ENCODE data around the gene CHN2.

CHN2 gene

DNA sequence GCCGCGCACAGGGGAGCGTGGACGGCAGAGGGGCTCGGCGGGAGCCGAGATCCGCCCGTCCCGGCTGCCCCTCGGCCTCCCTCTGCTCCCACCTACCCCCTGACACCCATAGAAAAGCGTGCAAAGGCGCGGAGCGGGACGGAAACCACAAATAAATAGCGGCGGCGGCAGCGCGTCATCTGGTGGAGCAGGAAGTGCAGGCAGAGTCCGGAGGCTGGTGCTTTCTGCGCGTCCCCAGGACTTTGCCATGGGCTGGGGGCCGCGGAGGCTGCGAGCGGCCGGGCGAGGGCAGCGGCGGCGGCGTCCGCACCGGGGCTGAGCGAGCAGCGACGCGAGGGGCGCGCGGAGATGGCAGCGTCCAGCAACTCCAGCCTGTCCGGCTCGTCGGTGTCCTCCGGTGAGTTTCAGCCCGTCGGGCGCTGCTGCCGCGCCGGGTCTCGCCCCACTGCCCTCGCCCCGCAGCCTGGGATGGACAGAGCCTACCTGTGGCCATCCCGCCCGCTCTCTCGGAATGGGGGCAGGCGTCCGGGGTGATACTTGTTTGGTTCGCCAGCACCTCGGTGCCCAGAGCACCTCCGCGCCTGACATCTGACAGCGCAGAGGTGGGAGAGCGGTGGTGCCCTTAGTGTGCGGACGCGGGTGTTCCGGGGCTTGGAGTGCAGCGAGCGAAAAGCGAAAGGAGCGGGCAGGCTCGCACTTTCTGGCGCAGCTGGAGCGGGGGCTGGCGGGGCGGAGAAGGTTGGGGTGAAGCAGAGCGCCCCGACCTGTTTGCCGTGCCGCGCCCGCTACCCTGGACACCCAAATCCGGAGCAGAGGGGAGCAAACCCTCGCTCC is at the start of gene CHN2:
CHN2 (plus strand) TSS at position 182 of the 834 bp plus-strand sequence.
- DNase-seq: peak; percentile 63

DNA sequence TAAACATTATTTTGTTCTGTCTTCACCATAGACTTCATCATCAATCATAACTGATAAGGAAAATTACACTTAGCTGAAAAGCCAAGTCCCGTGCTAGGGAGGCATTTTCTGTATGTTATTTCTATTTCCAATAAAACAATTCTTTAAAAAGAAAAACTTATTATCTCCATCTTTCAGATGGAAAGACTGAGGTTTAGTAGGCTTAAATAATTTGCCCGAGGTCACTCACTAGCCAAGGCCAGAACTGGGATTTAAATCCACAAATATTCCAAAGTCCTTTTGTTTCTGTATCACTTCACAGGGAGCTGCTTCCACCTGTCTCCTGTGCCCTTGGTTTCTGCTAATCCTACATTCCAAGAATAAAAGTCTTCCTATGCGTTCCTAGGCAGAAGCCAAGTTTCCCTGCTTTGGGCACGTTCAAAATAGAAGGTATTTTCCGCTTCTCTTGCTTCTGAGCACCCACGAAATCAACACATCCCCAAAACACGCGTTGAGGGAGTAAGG is 49.0 kb upstream of the CHN2 start:
- DNase-seq: no peak

DNA sequence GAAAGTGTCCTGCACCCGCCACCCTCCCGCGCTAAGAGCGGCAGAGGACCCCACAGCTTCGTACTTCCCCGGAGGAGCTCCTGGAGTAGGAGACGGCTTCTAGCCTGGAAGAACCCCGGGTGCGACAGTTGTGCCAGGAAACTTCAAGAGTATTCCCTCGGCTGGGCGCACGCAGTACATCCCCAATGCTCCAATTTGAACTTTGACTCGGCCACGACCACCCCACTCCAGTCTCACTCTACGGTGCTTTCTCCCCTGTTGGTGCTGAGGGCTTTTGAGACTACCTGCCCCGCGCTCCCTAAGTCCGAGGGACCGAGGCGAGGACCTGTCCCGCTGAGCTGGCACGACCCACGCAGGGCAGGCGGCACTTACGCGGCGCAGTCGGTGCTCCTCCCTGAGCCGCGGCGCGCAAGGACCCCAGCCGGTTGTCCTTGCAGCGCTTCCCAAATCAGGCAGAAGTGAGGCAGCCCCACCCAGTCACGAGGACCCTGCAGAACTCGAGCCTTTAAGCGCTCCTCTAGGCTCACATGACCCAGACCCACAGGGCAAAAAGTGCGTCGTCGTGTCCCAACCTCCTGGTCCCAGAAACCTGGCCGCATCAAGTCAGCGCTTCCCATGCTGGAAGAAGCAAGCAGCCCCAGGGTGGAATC is 48.4 kb upstream of the CHN2 start, which contains the start of gene CPVL:
CPVL (minus strand) TSS at position 481 of the 650 bp plus-strand sequence. CDS start 25,476 bp downstream, outside the sequence.
- DNase-seq: no peak

DNA sequence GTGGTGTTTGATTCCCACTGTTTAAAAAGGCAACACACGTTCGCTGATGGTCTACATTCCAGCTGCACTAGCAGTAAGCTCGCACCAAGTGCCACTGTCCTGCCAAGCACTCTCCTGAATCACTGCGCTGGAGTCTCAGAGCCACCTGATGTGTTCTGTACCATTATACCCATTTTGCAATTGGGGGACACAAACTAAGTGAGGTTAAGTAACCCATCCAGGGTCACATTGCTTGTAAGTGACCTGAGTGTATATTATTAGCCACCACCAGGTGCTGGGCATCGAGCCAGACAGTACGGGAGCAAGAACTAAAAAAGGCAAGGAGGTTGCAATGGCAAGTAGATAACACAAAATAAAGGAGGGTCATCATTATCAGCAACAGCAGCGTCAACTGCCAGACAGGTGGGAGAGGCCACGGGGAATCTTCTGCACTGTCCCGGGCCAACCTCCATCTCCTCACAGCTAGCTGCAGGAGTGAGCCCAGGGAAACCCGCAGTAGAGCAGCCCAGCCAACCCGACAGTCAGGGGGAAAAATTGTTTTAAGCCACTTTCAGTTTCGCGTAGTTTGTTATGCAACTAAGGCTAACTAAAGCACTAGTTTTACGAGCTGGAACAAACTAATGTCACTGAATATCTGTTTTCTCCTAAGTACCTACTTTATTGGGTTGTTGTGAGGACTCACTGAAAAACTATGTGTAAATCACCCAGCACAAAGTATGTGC is 47.5 kb upstream of the CHN2 start:
- no peak for DNase-seq

DNA sequence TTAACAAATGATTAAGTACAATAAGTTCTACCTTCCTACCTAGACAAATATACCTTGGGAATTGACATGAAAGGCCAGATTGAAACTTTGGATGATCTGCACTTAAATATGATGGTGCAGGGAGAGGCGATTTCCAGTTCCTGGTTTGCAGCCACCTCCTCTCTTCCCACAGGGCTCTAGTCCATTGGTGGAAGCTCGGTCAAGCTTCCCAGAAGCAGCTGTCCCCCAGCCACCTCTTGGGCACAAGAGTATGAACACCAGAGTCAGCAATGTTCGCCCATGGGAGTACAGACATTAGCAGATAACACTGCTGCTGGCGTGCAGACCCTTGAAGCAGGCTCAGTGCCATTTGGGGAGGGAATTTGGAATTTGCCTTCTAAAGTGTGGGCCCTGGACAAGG is 46.8 kb upstream of the CHN2 start:
- DNase-seq: no peak

DNA sequence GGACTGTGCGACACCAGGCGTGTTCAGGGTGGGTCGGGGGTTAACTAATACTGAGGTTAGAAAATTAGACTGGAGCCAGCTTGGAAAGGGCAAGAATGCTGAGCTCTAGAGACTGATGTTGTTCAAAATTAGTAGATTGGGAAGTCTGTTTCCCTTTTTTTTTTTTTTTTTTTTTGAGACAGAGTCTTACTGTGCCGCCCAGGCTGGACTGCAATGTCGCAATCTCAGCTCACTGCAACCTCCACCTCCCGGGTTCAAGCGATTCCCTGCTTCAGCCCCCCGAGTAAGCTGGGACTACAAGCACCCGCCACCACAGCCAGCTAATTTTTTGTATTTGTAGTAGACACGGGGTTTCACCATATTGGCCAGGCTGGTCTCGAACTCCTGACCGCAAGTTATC is 45.5 kb upstream of the CHN2 start:
- DNase-seq: no peak

DNA sequence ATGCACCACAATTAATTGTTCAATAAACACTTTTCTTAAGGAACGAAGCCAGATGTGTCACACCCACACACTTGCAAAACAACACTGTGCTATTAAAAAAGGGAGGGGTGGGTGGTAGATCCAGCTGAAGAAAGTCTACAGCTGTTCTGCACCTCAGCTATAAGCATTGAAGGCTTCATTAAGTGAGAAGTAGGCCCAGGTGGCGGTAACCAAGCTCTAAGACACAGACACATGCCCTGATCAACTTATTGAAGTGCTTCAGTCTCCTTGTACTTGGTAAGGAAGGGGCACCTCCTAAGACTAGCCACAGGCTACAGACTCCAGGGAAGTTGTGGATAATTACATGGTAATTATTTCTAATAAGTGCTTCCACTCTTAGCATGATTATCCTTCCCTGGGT is 43.7 kb upstream of the CHN2 start:
- DNase-seq: no peak

DNA sequence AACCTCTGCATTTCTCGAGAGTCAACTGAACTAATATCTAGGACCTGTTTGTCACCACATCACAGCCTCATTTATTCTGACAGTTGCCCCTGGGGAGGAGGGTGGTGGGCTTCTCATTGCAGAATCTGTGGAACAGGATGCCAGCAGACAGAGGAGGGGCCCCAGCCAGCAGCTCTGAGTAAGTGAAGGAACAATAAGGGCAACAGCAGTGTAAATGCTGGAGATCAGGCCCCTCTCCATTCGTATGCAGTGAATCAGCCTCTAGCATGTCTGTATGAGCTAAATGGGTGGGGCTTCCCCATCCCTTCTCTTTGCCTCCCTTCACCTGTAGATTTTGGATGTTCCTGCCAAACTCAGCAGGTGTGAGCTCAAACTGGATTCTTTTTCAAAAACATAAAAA is 40.5 kb upstream of the CHN2 start:
- no peak for DNase-seq

DNA sequence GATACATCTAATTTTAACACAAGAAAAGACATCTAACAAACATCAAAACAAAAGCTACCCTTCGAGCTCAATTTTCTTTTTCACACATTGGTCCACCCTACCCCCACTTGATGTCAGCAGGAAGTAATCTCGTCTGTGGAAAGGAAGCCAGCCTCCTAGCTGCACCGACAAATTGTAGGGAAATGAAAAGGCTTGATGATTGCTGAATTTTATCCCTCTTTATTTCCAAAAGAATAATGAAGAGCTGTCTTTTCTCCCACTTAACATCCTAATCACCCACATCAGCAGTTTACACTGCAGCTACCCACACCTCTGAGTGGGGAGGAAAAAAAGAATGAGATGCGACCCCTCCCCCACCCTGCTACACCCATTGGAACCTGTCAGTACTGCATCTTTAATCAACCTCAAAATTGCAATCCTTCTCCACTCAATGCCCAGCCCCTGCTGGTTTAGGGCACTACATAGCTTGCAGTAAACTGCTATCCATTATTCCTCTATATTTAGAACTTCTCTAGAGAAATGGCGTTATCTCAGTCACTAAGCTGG is 37.6 kb upstream of the CHN2 start:
- DNase-seq: no peak

DNA sequence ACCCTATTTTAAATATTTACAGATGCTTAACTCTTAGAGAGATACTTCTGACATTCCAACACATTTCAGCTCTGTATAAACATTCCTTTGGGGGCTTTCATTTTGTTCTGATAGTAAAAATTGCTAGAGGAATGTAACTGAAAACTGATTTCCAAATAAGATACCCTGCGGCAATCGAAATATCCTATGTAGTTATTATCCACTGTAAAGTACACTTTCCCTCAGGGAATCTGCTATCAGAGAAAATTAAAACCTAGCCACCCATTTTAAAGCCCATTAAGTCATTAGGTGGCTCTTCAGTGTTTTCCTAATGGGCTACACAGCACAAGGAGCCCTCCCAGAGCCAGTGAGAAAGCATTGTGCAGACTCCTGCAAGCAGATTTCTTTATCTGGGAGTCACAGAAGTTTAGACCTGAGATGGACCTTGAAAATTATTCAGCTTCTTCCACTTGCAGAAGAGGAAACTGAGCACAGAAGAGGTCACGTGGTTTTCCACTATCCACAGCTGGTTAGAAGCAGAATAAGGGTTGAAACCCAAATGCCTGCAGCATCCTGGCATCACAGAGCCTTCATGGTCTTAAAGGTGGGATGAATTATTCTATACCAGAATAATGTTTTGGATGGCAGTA is 35.7 kb upstream of the CHN2 start:
- DNase-seq: no peak

DNA sequence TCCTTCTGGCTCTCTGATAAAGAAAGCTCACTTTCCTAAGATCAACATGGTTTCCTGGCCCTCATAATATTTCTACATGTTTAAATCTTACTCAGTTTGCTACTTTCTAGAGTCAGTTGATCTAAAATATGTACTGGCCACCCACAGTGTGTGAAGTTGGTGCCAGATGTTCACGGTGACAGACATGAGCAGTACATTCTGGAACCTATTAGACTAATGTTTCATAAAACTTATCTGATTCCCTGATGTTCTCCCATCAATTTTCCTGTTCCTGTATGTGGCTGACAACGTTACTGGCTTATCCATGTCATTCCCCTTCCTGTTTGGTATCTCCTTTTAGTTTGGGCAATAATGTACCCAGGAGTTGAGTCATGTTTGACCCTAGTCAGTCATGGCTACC is 34.5 kb upstream of the CHN2 start:
- DNase-seq: no peak

DNA sequence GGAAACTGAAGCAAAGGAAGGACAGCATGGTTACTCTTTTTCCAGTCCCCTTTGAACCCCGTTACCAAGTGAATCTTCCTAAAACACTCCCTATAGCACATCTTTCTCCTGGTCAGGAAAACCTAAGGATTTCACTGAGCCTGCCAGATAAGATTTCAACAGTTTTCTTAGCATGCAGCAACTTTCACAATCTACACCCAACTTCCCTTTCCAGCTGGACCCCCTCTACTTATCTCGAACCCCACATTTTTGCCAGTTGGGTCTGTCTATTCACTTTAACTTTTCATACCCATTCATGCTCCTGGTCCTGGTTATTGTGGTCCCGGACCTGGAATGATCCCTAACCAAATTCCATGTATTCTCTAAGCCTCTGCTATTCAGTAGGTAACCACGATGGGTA is 33.3 kb upstream of the CHN2 start:
- no peak for DNase-seq

DNA sequence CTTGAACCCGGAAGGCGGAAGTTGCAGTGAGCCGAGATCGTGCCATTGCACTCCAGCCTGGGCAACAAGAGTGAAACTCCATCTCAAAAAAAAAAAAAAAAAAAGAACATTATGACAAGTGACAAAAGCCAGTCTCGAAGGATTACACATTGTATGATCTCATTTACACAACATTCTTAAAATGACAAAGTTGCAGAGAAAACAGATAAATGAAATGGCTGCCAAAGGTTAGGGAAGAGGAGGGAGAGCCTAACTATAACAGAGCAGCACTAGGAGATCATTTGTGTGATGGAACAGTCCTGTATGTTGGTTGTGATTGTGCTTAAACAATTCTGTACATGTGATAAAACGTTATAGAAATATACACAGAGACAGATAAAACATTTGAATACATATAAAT is 32.0 kb upstream of the CHN2 start:
- no peak for DNase-seq

DNA sequence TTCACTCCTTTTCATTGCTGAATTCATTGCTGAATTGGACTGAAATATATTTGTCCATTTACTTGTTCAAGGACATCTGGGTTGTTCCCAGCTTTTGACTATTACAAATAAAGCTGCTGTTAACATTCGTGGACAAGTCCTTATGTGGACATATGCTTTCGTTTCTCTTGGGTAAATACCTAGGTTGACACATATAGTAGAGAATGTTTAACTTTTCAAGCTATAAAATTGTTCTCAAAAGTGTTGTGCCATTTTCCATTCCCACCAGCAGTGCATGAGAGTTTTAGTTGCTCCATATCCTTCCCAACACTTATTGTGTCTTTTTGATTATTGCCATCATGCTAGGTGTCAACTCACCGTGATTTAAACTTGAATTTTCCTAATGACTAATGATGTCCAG is 30.7 kb upstream of the CHN2 start:
- no peak for DNase-seq

DNA sequence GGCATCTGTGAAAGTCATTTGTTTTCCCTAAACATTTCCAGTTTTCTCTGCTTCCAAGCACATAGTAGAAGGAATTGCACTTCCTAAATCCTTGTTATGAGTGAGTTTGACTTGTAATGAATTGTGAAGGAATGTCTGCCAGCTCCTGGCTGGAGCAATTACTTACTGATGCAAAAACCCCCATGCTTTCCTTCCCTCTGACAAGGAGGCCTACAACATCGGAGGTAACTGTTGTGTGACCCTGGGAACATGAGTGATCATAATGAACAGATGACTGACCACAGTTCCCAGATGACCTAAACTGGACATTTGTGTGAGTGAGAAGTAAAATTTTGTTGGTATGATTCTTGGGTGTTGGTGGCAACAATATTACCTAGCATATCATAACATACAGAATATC is 26.9 kb upstream of the CHN2 start:
- no peak for DNase-seq

DNA sequence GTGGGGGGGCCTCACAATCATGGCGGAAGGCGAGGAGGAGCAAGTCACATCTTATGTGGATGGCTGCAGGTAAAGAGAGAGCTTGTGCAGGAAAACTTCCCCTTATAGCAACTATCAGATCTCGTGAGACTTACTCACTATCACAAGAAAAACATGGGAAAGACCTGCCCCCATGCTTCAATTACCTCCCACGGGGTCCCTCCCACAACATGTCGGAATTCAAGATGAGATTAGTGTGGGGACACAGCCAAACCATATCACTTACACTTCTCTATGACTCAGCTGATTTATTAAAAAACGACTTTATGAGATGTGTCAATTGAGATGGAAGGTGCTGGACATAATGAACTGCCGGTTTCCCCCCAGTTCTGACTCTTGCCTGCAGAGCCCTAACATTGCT is 23.8 kb upstream of the CHN2 start:
- DNase-seq: no peak

DNA sequence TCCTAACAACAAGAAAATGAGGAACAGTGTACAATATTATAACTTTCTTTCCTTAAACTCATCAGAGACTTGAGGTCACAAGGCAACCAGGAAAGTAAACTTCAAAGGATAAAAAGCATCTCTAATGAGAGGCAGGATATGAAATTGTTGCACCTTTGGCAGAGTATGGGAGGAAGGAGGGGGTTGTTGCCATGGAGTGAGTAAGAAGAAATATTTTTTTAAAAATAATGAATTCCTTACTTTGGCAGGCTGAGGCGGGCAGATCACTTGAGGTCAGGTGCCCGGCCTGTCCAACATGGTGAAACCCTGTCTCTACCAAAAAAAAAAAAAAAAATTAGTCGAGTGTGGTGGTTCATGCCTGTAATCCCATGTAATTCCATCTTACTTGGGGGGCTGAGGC is 21.1 kb upstream of the CHN2 start:
- no peak for DNase-seq

DNA sequence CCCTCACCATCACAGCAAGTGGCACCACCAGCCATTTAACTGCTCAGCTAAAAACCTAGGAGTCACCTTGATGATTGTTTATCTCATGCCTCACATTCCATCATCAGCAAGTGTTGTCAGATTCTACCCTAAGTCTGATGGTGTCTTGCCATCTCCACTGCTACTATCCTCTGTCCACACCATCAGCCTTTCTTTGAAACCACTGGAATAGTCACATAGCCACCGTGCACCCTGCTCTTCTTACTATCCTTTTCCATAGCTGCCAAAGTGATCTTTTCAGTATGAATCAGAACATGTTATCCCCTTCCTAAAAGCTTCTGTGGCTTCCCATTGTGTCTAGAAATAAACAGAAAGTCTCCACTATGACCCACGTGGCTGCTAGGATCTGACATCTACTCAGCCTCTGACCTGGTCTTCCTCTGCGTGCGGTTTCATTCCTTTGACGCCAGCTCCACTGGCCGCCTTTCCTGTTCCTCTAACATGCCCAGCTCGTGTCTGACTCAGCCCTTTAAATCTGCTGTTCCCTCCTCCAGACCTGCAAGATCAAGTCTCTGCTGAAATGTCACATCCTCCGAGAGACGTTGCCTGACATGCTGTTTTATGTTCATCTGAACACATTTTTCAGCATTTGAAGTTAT is 16.5 kb upstream of the CHN2 start:
- peak; percentile 20 for DNase-seq

DNA sequence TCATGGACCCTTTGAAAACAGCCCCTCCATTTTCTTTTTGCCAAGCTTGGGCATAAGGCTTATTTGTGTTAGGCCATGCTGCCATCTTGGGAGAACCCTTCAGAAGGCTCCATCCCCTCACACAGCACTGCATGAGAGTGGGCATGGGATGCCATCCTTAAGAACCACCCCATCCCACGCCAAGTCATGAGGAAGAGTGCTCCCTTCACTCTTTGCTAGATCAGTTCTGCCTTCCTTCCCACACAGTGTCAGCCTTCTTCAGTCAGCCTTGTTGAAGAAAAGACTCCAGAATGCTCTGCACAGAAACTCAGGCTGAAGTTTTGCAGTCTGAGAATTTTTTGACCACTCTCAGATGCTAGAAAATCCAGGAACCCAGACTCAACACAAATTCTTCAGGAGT is 15.5 kb upstream of the CHN2 start:
- DNase-seq: no peak

DNA sequence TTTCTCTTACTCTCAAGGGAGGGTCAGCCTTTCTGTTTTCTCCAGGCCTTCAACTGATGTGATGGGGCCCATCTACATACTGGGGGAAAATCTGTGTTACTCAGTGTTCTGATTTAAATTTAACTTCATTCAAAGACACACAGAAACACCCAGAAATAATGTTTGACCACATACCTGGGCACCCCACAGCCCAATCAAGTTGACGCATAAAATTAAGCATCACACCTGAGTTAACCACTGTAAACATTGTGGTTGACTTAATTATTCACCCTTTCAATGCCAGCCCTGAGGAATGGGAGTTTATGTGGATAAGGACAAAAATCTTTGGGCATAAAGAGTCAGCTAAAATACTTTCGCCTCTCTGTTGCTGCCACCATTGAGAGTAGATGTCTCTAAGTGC is 10.0 kb upstream of the CHN2 start:
- DNase-seq: no peak

DNA sequence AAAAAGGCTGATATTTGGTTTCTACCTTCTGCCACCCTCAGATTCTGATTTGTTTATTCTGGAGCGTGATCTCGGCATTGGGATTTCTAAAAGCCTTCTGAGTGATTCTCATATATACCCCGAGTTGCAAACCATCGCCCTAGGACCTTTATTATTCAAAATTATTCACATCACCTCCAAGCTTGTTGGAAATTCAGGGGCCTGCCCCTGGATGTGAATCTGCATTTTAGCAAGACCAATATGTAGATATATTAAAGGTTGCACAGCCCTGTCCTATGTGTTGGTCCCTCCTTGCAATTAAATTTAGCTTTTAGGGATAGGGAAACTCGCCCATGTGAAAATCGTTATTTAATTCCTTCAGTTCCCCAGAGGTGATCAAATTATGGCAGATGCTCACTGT is 9.0 kb upstream of the CHN2 start:
- no peak for DNase-seq

DNA sequence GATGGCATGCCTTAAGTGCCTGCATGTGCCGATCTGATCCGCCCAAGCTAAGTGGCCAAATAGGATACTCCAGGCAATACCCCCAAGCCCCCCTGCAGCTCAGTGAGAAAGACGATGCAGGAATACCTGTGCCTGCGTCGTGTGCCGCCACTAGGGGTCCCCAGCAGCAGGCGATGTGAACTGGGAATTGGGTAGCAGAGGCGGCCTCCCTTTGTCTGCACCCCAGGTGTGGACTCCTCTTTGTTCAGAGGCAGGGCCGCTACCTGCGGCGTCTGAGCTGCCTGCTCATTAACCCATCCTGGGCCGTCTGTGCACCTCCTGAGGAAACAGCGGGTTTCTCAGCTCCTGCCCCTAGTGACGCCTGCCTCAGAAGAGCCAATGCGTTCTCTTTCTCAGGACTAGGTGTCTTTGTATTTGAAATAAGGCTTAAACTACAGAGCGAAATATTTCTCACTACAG is 4.8 kb upstream of the CHN2 start:
- DNase-seq: peak; percentile 64
